ENCODE measurements around the gene VWC2. TPM values are rescaled to one million over a fixed set of nuclear protein-coding genes. Genes with fewer than 3 reads are reported as not detected.

VWC2 gene
- total and polyA plus RNA-seq, 12 donors: under 0.01 to 0.04 (median under 0.01) TPM; not detected in 7

DNA sequence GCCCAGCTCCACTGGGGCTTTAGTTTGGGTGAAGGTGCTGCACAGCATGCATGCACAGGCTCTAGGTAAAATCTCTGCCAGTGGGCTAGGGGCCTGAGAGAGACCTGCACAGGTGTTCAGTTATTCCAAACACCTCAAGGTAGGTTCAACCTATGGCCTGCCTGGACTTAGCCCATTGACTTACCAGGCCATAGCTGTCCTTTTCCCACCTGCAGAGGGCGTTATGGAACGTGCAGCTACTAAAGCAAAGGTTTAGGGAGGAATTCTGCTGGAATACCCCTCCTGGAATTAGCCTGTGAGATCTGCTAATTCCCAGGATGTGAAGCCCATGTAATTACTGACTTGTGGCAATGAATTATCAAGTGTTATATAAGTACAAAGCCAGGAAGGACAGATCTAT, 3.6 kb downstream of the VWC2 start:
- Histone ChIP-seq H3K27me3 (peaks cover 34% of the 10 kb centered on the region), H3K36me3 (replicated peaks in 1 of 2) (no peaks in the 10 kb centered on the region), H3K27ac (no peak overlapping the region), H3K9me3 (replicated peaks in 1 of 3) (no peaks in the 10 kb centered on the region), H3K4me1 (replicated peaks in 1 of 2) (peaks cover 0 to 16% of the 10 kb centered on the region in 2 donors), H3K4me3 (no peak overlapping the region)
- no peak for TF ChIP-seq POLR2A (IDR thresholded peaks at IDR 0.05)
- TF ChIP-seq, protein P1, sequence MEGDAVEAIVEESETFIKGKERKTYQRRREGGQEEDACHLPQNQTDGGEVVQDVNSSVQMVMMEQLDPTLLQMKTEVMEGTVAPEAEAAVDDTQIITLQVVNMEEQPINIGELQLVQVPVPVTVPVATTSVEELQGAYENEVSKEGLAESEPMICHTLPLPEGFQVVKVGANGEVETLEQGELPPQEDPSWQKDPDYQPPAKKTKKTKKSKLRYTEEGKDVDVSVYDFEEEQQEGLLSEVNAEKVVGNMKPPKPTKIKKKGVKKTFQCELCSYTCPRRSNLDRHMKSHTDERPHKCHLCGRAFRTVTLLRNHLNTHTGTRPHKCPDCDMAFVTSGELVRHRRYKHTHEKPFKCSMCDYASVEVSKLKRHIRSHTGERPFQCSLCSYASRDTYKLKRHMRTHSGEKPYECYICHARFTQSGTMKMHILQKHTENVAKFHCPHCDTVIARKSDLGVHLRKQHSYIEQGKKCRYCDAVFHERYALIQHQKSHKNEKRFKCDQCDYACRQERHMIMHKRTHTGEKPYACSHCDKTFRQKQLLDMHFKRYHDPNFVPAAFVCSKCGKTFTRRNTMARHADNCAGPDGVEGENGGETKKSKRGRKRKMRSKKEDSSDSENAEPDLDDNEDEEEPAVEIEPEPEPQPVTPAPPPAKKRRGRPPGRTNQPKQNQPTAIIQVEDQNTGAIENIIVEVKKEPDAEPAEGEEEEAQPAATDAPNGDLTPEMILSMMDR (IDR thresholded peaks at IDR 0.05): no peak
- no peak for DNase-seq
- 17 to 29% (median 25%) methylated on average over 2 of the region's 2 CpGs for WGBS, 4 donors
- intact Hi-C loops (cut with DNase I): no loop called here

DNA sequence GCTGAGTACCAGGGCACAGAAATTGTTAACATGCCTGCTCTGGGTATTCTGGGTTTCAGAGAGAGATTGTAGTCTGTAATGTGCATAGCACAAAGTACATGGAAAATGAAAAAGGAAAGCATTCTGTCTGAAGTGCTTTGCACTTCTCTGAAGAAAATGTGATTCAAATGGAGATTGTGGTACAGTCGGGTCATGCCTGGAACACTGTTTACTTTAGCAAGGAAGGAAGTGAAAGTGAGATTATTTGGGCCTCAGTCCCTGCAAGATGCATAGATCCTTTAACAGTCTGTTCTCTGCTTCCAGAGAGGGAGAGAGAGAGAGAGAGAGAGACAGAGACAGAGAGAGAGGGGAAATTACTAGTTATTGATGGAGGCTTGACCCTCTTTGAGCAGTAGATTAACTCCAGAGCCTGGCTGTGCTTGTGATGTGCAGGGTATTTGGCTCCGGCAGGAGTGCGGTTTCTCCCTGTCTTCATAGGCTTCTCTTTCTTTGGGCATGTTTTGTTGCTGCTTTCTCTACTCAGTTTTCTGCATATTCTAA, 5.4 kb downstream of the VWC2 start:
- Histone ChIP-seq H3K9me3 (replicated peaks in 1 of 3) (no peaks in the 10 kb centered on the region), H3K4me1 (replicated peaks in 1 of 2) (peaks cover 0 to 10% of the 10 kb centered on the region in 2 donors), H3K36me3 (replicated peaks in 1 of 2) (no peaks in the 10 kb centered on the region), H3K4me3 (no peak overlapping the region), H3K27ac (no peak overlapping the region), H3K27me3 (peaks cover 26% of the 10 kb centered on the region)
- 58 to 64% (median 63%) methylated on average over 3 of the region's 3 CpGs for WGBS, 4 donors
- DNase-seq: no peak
- TF ChIP-seq, protein P1 (IDR thresholded peaks at IDR 0.05): no peak
- TF ChIP-seq POLR2A (IDR thresholded peaks at IDR 0.05): no peak
- intact Hi-C loops (cut with DNase I): no loop called here

DNA sequence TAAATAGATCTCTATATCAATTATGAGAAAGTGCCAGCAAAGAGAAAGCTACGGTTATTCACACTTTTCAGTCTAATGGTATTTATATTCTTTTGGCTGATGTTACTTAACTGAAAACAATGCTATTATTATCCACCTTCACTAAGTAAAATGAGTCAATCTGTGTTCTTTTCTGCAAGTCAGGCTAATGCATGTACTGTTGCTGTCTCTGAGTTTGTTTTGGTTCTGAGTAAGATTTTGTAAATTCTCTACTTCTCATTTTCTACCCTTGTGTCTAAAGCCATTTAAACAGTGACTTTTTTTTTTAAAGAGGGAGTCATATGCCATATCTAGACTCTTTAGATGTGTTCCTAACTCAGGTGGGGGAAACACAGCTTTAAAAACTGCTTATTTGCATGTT, 7.5 kb downstream of the VWC2 start:
- no peaks in the 10 kb centered on the region for H3K4me1 ChIP-seq (replicated peaks in 1 of 2)
- H3K36me3 ChIP-seq (replicated peaks in 1 of 2): no peaks in the 10 kb centered on the region
- TF ChIP-seq POLR2A (IDR thresholded peaks at IDR 0.05): no peak
- TF ChIP-seq, protein P1 (IDR thresholded peaks at IDR 0.05): no peak
- no peak for DNase-seq
- intact Hi-C loops (cut with DNase I): no loop called here
- H3K27me3 ChIP-seq: peaks cover 5% of the 10 kb centered on the region
- no peak overlapping the region for H3K27ac ChIP-seq
- no peaks in the 10 kb centered on the region for H3K9me3 ChIP-seq (replicated peaks in 1 of 3)
- H3K4me3 ChIP-seq: no peak overlapping the region
- WGBS, 4 donors: 82 to 93% (median 89%) methylated on average over 1 of the region's 1 CpG

DNA sequence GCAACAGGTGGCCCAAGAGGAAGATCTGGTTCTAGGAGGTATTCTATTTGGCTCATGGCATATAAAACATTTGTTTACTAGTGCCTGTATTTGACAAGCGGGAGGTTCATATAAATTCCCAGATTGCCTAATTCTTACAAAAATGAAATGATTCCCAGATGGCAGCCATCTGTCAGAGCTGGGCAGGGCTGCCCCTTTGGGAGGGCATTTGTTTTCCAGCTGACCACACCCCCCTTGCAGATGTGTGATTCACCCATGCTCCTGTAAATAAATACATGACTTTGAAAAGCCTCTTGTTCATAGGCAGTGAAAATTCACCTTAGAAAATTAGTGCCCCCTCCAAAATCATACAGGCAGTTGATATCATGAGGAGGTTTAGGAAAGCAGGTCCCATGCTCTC, 8.6 kb downstream of the VWC2 start:
- Histone ChIP-seq H3K36me3 (replicated peaks in 1 of 2) (no peaks in the 10 kb centered on the region), H3K27me3 (no peaks in the 10 kb centered on the region), H3K4me1 (replicated peaks in 1 of 2) (no peaks in the 10 kb centered on the region), H3K27ac (no peak overlapping the region), H3K4me3 (no peak overlapping the region), H3K9me3 (replicated peaks in 1 of 3) (no peaks in the 10 kb centered on the region)
- WGBS, 4 donors: 82 to 93% (median 89%) methylated on average over 1 of the region's 1 CpG
- intact Hi-C loops (cut with DNase I): no loop called here
- TF ChIP-seq POLR2A (IDR thresholded peaks at IDR 0.05): no peak
- TF ChIP-seq, protein P1 (IDR thresholded peaks at IDR 0.05): no peak
- DNase-seq: no peak

Measured in adrenal gland (tissue), 12 donors.